ENCODE measurements around the gene SREK1IP1.
A peak's percentile ranks its signal among the peaks of the same experiment; 100 is the strongest.

SREK1IP1 gene

GRCh38 chr5:64768358-64769312 lies at the start of gene SREK1IP1, which contains the start of gene CWC27:
Gene SREK1IP1 (minus strand): TSS chr5:64768691. CDS start chr5:64768517, 174 bp downstream.
Gene CWC27 (plus strand): TSS chr5:64768930. CDS start chr5:64769147, 217 bp downstream.
- DNase-seq (ENCODE audit: low read depth) = peak; percentile 95

GRCh38 chr5:64818245-64818644 lies 49.8 kb upstream of the SREK1IP1 start:
- no peak for DNase-seq (ENCODE audit: low read depth)

- DNase-seq (ENCODE audit: low read depth) = no peak
Measured at GRCh38 chr5:64814073-64814472, 45.6 kb upstream of the SREK1IP1 start.

GRCh38 chr5:64811050-64811640 lies 42.7 kb upstream of the SREK1IP1 start:
- DNase-seq (ENCODE audit: low read depth) = peak; percentile 82

- DNase-seq (ENCODE audit: low read depth) = peak; percentile 86
Measured at GRCh38 chr5:64807520-64807919, 39.0 kb upstream of the SREK1IP1 start.

- no peak for DNase-seq (ENCODE audit: low read depth)
Measured at GRCh38 chr5:64806537-64806936, 38.0 kb upstream of the SREK1IP1 start.

- no peak for DNase-seq (ENCODE audit: low read depth)
Measured at GRCh38 chr5:64800926-64801325, 32.4 kb upstream of the SREK1IP1 start.

GRCh38 chr5:64796301-64796700 lies 27.8 kb upstream of the SREK1IP1 start:
- no peak for DNase-seq (ENCODE audit: low read depth)

- DNase-seq (ENCODE audit: low read depth) = no peak
Measured at GRCh38 chr5:64794053-64794770, 25.7 kb upstream of the SREK1IP1 start.

- no peak for DNase-seq (ENCODE audit: low read depth)
Measured at GRCh38 chr5:64792469-64792868, 24.0 kb upstream of the SREK1IP1 start.

GRCh38 chr5:64790210-64790609 lies 21.7 kb upstream of the SREK1IP1 start:
- peak; percentile 72 for DNase-seq (ENCODE audit: low read depth)

GRCh38 chr5:64789457-64789856 lies 21.0 kb upstream of the SREK1IP1 start:
- DNase-seq (ENCODE audit: low read depth) = peak; percentile 93

GRCh38 chr5:64788156-64788555 lies 19.7 kb upstream of the SREK1IP1 start:
- DNase-seq (ENCODE audit: low read depth) = peak; percentile 56

- DNase-seq (ENCODE audit: low read depth) = no peak
Measured at GRCh38 chr5:64786372-64786771, 17.9 kb upstream of the SREK1IP1 start.

GRCh38 chr5:64784451-64785025 lies 16.0 kb upstream of the SREK1IP1 start:
- DNase-seq (ENCODE audit: low read depth) = peak; percentile 87

- DNase-seq (ENCODE audit: low read depth) = no peak
Measured at GRCh38 chr5:64775291-64775690, 6.8 kb upstream of the SREK1IP1 start.

GRCh38 chr5:64773533-64773932 lies 5.0 kb upstream of the SREK1IP1 start:
- no peak for DNase-seq (ENCODE audit: low read depth)

GRCh38 chr5:64771736-64772135 lies 3.2 kb upstream of the SREK1IP1 start:
- DNase-seq (ENCODE audit: low read depth) = no peak

GRCh38 chr5:64769855-64770254 lies 1.4 kb upstream of the SREK1IP1 start:
- DNase-seq (ENCODE audit: low read depth) = no peak

- peak; percentile 21 for DNase-seq (ENCODE audit: low read depth)
Measured at GRCh38 chr5:64767959-64768357, 533 bp downstream of the SREK1IP1 start.

GRCh38 chr5:64766941-64767340 lies 1.6 kb downstream of the SREK1IP1 start:
- no peak for DNase-seq (ENCODE audit: low read depth)
